Stimulated activated CD8-positive, alpha-beta memory T cell treated with anti-CD3 and anti-CD28 coated beads, Interleukin-12 subunit alpha, Interleukin-12 subunit beta, amount 100 ng/mL, for 4 hours (primary cell): ENCODE measurements around the gene PANX2.

Experiments used
- DNase-seq: peaks from one replicate; pipeline ENCODE4 v3.0.0-alpha.2; 2020; ENCODE audit warnings: low read depth

PANX2 gene

GRCh38 chr22:50216055-50216683 lies 45.6 kb downstream of the PANX2 start:
- no peak for DNase-seq

GRCh38 chr22:50216684-50217520 lies 46.4 kb downstream of the PANX2 start:
- DNase-seq = no peak

DNA sequence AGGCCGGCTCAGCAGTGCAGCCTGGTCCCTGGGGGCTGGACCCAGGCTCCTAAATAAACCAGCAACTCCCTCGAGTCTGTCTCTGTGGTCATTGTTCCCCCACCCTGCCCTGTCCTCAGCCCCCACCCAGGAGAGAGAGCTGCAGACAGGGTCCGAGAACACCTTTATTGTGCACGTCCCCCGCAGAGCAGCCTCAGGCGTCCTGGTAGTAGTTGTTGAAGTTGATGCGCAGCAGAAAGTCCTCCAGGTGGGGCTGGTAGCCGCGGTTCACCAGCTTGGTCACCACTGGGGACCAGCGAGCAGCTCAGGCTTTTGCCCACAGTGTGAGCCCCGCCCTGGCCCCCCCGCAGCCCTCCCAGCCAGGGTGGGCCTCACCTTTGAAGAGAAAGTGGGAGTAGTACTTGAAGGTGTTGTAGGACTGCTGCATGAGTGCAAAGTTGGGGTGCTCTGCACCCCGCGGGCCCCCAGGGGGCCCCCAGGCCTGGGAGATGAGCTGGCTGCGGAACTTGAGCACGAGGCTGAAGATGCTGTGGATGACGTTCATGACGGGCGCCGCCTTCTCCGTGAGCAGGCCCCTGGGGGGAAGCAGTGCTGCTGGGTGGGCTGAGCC lies 47.1 kb downstream of the PANX2 start:
- DNase-seq = no peak

DNA sequence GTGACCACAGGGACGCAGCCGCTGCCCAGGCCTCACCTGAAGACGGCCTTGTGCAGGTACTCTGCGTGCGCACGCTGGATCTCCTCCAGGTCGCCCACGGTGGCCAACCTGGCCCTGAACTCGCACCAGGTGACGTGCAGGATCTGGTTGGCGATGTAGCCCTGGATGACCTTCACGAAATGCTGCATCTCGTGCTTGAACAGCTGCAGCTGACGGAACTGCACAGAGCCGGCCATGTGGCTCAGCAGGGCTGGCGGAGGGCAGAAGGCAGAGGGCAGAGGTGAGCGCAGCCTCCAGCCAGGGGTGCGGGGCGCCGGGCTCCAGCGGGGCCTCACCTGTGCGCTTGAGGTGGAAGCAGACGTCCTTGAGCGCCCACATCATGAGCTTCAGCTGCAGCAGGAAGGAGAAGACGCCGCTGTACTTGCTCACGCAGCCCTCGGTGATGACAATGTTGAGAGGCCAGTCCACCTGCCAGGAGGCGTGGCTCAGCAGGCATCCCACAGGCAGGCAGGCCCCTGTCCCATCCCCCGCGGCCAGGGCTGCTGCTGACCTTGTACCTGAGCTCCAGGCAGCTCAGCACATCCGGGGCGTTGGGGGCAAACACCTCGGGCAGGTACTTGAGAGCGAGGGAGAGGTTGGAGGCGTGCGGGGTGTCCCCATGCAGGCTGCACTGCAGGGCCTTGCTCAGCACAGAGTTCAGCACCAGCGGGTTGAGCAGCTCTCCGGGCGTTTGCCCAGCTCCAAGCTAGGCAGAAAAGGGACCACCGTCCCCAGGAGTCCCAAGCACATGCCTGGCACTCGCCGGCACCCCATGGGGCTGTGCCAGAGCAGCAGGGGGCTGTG lies 47.8 kb downstream of the PANX2 start:
- DNase-seq = no peak

GRCh38 chr22:50218996-50219727 lies 48.6 kb downstream of the PANX2 start:
- DNase-seq = no peak

GRCh38 chr22:50219800-50220602 lies 49.5 kb downstream of the PANX2 start:
- DNase-seq = no peak

DNA sequence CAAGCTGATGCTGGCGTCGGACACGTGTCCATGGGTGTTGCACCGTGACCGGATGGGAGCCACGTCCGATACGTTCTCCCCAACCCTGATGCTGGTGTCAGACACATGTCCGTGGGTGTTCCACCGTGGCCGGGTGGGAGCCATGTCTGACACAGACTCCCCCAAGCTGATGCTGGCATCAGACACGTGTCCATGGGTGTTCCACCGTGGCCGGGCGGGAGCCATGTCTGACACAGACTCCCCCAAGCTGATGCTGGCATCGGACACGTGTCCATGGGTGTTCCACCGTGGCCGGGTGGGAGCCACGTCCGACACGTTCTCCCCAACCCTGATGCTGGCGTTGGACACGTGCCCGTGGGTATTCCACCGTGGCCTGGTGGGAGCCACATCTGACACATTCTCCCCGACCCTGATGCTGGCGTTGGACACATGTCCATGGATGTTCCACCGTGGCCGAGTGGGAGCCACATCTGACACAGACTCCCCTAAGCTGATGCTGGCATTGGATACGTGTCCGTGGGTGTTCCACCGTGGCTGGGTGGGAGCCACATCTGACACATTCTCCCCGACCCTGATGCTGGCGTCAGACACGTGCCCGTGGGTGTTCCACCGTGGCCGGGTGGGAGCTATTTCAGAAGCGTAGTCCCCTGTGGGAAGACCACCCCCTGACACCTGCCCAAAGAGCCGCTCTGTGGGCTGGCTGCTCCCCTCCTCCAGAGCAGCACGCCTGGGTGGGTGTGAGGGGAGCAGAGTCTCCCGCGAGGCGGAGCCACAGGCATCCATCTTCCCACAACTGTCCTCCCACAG lies 50.3 kb downstream of the PANX2 start:
- no peak for DNase-seq

DNA sequence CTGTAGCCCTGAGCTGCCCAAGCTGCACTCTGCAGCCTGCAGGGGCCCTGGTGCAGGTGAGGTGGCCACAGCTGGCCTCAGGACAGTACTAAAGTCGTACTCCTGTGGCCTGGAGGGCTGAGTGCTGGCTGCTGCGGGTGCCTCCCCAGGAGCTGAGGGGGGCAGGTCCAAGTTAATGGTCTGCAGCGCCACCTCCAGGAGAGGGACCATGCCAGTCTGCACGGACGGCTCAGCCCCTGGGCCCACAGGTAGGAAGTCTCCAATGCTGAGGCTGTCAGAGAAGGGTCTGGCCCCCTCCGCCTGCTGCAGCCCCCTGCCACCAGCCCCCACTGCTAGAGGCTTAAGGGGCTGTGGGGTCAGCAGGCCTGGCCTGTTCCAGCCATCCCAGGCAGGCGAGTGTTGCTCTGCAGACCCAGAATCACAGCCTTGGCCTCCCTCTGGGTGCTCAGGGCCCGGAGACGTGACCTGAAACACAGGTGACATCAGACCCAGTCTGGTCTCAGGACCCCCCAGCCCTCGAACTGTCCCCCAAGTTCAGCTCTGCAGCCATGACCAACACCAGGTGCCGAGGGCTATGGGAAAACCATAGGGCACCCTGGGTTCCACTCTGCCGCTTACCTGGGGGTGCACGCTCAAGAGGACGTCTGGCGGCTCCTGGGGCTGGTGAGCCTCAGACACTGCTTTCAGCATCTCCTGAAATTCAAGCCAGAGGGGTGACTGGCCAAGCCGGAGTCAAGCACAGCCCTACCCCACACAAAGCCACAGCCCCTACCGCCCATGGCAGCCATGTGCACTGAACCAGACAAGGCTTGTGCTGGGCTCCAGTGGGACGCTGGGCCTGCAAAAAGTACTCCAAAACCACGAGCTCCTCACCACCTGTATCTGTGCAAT lies 51.1 kb downstream of the PANX2 start:
- no peak for DNase-seq

DNA sequence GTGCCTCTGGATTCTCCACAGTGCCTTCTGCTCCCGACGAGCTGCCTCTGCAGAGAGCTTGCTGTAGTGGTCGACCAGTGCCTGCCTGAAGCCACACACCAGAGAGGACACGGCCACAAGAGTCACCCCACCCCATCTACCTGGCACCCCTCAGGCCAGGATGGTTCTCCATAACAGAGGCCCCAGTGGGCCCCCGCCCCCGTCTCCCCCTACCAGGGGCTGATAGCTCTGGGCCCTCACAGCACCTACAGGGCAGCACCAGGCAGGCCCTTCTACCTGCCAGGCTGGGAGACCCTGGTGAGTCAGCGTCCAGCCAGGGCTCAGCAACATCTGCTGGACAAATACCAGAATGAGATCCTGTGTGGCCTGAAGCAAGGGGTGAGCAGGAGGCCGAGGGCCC lies 52.0 kb downstream of the PANX2 start:
- no peak for DNase-seq

- no peak for DNase-seq
These were observed 53.5 kb downstream of the PANX2 start for GRCh38 chr22:50224071-50224470.

GRCh38 chr22:50225200-50225969 lies 54.9 kb downstream of the PANX2 start:
- no peak for DNase-seq

- DNase-seq = no peak
These were observed 55.7 kb downstream of the PANX2 start for GRCh38 chr22:50226063-50226874.

DNA sequence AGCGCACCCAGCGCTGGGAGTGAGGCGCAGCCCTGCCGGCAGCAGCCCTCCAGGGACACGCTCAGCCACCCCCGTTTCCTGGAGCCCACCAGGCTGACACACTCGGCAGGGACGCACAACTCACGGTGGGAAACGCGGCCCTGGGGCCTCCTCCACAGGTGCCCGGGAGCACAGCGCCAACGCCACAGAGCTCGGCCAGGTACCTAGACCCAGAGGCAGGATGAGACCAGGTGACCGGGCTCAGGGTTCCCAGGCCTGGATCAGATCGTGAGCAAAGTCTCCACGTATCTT lies 56.3 kb downstream of the PANX2 start:
- no peak for DNase-seq

GRCh38 chr22:50227579-50228215 lies 57.2 kb downstream of the PANX2 start:
- DNase-seq = no peak

DNA sequence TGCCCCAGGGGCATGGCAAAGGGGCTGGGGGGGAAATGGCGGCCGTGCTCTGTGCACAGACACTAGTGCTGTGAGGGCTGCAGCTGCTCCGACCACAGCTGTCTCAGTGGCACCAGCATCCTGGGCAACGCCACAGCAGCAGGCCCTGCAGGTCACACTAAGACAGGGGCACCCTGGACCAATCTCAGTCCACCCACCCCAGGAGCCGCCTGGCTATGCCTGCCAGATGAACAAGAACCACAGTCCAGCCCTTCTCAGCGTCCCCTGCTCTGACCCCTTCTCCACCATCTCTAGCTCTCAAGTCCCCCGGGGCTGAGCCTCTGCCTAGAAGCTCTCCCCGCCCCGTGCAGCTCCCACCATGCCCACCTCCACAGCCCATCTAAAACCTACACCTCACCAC lies 57.8 kb downstream of the PANX2 start:
- DNase-seq = no peak

DNA sequence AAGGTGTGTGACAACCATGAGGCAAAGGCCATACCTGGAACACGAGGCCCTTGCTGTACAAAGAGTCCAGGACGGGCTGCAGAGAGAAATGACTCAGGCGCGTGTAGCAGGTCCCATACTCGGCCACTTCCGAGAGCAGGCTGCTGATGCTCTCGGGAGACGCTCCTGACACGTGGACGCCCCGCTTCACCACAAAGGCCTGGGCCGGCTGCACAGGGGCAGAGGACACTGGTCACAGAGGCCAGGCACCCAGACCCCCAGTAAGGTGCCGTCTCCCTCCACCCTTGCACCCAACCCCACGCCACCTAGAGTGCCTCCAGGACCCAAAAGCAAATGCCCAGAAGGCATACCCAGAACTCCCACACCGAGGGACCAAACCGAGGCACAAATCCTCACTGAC lies 58.8 kb downstream of the PANX2 start:
- DNase-seq = no peak
